ENCODE results near the gene MAGEA8.
"Not testable (repeated sequence)": the region's sequence is repeated elsewhere in the genome, so short reads cannot be mapped to it uniquely, and the experiment has no call there.

The MAGEA8 gene

DNA sequence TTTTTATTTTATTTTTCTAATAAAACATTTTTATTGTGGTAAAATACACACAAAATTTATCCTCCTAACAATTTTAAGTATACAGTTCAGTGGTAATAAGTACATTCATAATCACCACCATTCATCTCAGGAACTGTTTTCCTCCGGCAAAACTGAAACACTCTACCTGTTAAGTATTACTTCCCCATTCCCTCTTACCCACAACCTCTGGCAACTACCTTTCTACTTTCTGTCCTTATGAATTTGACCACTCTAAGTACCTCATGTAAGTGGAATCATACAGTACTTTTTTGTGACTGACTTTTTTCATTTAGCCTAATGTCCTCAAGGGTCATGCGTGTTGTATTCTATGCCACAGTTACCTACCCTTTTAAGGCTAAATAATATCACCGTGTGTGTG is 27.3 kb downstream of the MAGEA8 start:
- no peak for DNase-seq (ENCODE audit: low read depth)

DNA sequence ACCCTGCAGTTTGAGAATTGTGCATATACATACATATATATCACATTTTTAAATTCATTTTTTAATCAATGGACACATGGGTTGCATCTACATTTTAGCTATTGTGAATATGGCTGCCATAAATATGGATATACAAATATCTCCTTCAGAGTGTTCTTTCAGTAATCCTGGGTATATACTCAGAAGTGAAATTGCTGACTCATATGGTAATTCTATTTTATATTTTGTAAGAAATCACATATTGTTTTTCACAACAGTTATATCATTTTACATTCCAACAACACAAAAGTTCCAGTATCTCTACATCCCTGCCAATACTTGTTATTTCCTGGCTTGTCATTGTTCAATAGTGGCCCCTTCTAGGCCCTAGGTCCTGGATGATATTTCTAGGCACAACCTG is 27.7 kb downstream of the MAGEA8 start:
- no peak for DNase-seq (ENCODE audit: low read depth)

DNA sequence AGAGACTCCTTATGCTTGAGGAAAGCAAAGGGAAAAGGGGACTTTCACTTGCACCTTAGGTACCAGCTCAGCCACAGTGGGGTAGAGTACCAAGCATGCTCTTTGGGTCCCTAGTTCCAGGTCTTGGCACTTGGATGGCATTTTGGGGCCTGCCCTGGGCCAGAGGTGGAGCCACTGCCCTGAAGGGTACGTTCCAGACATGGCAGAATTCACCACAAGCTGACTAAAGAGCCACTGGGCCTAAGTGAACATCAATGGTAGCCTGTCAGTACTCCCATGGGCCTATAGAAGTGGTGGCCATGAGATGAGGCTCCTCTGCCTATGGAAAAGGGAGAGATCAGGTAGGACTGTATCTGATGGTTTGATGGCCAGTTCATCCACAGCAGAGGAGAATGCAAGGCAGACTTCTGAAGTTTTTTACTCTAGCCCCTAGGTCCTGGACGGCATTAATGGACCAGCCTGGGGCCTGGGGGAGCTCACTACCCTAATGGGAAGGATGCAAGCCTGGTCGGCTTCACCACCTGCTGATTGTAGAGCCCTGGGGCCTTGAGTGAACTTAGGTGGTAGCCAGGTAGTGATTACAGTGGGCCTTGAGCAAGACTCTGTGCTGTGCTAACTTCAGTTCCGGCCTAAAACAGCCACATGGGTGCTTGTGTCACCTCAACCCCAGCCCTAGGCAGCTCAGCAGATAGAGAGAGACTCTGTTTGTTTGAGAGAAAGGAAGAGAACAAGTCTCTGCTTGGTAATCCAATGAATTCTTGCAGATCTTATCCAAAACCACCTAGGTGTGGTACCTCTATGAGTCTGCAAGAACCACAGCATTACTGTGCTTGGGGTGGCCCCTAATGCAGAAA is 28.6 kb downstream of the MAGEA8 start:
- no peak for DNase-seq (ENCODE audit: low read depth)

DNA sequence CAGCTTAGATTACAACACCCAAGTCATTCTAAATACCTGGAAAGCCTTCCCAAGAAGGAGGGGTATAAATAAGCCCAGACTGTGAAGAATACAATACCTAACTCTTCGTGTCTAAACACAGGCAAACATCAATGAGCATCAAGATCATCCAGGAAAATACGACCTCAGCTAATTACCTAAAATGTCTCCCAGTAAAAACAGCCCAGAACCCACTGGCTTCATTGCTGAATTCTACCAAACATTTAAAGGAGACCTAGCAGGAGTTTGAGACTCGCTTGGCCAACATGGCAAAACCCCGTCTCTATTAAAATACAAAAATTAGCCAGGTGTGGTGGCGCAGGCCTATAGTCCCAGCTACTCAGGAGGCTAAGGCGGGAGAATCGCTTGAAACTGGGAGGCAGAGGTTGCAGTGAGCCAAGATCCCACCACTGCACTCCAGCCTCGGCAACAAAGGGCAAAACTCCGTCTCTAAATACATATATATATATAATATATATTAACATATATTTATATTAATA is 29.3 kb downstream of the MAGEA8 start:
- DNase-seq (ENCODE audit: low read depth): no peak

DNA sequence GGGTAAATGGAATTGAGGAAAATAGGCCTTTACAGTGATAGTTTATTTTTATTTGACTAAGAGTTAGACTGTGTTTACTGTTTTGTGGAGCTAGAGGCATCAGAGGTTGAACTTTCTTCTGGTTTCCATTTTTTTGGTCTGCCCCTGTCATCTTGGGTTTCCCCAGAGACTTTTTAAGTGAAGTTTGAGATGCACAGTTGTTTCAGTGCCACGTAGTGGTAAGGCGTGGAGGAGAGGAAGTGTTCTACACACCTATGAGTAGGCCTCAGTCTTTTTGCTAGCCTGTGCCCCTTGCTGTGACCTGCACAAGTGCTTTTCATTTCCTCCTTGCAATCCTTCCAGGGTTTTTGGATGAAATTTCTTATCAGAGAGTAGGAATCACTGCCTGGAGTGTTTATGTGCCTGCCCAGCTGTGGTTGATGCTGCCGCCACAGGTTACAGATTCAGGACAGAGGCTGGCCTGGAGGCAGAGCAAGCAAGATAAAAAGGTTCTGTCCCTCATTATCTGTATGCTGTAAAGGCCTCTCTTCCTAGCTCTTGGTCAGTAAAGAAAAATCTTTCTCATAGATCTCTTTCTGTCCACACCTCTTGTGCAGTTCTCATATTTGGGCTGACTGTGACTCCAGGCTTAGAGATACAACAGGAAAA is 35.9 kb downstream of the MAGEA8 start:
- DNase-seq (ENCODE audit: low read depth): no peak

DNA sequence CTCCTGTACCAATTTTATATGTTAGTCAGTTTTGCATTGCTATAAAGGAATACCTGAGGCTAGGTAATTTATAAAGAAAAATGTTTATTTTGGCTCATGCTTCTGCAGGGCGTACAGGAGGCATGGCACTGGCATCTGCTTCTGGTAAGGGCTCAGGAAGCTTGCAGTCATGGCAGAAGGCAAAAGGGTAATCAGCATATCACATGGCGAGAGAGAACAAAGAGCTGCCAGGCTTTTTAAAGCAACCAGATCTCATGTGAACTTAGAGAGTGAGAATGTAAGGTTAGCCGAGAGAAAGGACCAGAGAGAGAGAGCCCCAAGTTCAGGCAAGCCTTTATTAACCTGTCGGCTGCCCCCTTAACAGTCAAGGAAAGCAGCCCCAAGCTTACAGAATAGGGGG is 42.9 kb downstream of the MAGEA8 start:
- DNase-seq (ENCODE audit: low read depth): not testable (repeated sequence)

DNA sequence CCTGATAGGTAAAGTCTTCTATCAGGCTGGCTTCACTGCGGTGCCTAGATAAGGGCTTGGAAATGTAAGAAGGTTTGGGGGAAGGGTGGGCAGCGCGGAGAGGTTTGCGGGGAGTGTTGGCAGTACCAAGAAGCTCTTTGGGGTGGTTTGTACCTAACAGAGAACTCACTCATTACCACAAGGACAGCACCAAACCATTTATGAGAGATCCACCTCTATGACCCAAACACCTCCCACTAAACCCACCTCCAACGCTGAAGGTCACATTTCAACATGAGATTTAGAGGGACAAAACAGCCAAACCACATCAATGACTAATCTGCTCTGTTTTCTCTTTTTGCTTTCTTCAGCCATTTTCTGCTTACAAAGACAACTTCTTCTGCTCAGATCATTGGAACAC is 43.5 kb downstream of the MAGEA8 start:
- not testable (repeated sequence) for DNase-seq (ENCODE audit: low read depth)

DNA sequence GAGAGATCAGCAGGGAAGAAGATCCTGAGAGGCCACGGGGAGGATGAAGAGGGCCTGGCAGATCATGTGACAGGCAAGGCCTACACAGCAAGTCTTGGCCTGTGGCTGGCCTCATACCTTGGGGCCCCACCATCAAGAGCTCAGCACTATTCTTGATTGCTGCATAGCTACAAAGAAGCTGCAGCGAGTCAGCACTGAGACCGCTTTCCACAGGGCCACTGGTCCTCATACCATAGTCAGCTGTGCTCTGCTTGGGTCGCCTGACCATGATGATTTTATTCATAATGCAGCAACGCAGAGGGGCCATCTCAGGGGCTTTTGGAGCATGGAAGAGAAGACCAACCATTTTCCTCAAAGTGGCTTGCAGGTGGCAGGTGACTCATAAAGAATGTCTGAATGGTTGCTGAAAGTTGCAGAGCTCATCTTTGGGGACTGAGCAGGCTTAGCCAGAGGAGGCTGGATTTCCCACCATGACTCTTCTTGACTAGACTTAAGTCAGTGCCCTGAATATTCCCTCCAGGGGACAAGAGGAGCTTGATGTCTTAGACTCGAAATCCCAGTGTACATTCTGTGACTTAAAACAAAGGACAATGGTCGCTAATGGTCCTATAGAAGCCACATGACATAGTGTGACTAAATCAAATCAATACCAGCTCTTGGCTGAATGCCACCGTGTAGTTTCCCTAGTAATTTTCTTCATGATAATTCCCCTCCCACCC is 46.4 kb downstream of the MAGEA8 start:
- DNase-seq (ENCODE audit: low read depth): not testable (repeated sequence)

DNA sequence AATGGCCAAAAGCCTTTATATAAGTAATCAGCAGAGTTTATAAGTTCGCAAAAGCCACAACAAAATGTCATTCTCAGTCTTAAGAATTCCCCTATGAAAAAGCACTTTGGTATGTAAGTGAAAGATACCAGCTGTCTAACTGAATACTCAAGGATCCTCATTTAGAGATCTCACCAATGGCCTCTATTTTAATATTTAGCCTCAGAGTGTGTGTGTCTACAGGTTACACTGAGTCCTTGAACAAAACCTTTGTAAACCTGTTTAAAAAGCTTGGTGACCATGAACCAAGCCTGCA is 46.9 kb downstream of the MAGEA8 start:
- not testable (repeated sequence) for DNase-seq (ENCODE audit: low read depth)

DNA sequence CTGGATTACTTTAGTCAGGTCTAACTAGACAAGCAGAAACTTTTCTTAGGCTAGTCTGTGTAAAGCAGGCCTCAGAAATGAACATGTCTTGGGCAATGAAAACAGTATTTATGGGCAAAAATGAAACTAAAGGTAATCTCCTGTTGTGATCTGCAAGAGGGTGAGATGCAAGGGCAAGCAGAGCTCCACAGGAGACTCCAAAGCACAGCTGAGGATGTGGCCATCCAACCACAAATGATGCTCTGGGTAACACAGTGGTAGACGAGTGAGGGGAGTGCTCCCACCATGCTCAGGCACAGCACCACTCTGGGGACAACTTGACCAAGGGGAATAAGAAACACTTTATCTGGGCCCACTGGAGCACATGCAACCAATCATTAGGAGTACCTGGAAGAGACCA is 47.7 kb downstream of the MAGEA8 start:
- not testable (repeated sequence) for DNase-seq (ENCODE audit: low read depth)

DNA sequence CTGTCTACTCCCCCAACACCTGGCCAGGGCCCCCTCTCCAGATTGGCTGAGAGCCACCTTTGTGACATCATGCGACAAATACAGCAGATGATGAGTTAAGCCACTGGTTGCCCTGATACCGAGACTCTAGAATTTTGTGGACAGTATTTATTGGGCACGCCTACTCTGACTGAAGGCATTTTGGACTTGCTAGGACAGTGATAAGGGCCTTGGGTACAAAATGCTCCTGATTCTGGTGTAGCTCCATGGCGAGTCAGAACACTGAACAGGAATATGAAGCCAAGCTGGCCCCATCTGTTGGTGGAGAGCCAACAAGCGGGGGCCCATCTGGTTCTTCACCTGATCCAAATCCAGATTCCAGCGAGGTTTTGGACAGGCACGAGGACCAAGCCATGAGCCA is 48.4 kb downstream of the MAGEA8 start, which contains the start of gene HSFX4:
TSS of gene HSFX4 (plus strand) at position 174 of the 400 bp plus-strand sequence. CDS start at position 246, 72 bp downstream.
- not testable (repeated sequence) for DNase-seq (ENCODE audit: low read depth)

DNA sequence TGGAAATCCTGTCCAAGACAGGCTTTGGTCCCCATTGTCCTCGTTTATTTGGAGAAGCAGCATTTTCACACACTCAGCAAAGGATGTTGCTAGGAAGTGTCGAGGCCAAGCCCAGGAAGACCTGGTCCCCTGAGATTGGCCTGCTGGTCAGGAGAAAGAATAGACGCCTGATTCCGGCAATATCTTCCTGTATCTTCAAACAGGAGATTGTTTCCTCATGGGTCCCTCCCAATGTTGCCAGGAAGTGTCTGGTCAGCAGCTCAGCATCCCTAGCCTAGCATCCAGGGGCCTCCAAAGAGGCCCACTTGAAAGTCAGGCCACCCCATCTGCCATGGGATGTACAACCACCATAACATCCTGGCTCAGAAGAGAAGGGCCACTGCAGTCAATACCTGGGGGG is 50.4 kb downstream of the MAGEA8 start:
- not testable (repeated sequence) for DNase-seq (ENCODE audit: low read depth)

DNA sequence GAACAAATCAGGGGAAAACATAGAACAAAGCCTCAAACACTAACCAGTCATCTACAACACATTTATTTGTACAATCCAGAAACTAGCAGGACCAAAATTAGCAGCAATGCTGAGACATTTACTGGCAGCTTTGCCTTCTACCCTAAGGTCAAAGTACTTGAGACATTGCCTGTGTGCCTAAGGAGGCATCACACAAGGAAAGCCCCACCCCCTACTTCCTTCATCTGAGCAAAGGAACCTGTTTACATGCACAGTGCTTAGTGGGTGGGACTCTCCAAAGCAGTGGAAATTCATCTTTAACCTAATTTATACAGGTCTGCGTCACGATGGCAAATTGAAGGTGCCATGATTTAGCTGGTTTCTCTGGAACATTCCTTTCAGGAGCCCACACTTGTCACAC is 51.2 kb downstream of the MAGEA8 start:
- DNase-seq (ENCODE audit: low read depth): not testable (repeated sequence)

DNA sequence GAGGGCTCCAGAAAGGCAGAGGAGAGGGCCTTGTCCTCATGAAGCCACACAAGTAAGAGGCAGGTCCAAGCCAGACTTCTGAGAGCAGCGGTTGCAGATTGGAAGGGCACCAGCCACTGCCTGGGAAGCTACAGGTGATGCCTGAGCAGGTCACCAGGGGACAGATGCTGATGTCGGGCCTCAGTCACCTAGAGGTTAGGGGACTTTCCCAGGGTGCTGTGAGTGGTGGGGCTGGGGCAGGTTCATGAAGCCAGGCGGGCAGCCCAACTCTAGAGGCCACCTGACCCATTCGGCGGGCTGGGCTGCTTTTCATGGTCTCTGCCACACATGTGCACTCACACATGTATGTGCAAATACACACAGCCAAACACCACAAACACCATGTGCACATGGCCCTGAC is 52.0 kb downstream of the MAGEA8 start:
- not testable (repeated sequence) for DNase-seq (ENCODE audit: low read depth)

DNA sequence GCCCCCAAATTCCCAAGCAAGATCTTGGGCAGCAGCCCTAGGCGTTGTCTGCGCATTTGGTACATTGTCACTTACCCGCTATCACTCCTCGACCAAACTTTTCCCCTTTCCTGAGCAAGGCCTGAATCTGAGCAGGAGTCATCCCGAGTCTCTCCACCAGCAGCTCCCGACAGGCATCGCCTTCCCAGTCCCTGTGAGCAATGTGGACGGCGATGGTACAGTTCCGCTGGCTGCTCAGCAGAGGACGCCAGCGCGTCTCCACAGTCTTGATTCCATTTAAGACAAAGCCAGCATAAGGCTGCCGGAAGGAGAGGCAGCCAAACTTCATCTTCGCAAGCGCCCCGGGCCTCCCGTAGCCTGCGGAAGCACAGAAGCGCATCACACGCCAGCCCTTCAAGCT is 52.6 kb downstream of the MAGEA8 start:
- DNase-seq (ENCODE audit: low read depth): not testable (repeated sequence)
